ENCODE measurements around the gene C22orf42.
"Not testable (repeated sequence)": the region's sequence is repeated elsewhere in the genome, so short reads cannot be mapped to it uniquely, and the experiment has no call there.

C22orf42 gene

DNA sequence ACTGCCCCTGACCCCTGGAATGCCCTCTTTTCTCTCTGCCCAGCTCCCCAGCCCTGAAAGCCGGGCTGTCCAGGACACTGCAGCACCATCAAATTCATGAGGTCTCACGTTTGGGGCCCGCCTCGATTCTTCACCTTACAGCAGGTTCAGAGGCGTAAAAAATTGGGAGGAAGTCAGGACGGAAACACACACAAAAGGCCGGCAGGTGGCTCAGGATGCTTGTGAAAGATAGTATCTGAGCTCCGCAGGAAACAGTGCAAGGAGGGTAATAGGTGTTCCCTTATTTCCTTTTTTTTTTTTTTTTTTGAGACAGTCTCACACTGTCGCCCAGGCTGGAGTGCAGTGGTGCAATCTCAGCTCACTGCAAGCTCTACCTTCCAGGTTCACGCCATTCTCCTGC lies 41.6 kb upstream of the C22orf42 start:
- H3K36me3 Mint-ChIP-seq (ENCODE audit: low read depth), result no peaks in the 10 kb centered on the region

DNA sequence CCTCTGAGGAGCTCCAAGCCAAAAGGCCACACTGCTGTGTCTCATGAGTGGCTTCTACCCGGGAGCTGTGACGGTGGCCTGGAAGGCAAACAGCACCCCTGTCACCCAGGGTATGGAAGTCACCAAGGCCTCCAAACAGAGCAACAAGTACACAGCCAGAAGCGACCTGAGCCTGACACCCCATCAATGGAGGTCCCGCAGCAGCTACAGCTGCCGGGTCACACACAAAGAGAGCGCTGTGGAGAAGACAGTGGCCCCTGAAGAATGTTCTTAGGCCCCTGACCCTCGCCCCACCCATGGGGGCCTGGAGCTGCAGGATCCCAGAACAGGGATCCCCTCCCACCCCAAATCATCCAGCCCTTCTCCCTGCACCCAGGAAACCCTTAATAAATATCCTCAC lies 40.9 kb upstream of the C22orf42 start:
- peaks cover 28% of the 10 kb centered on the region for H3K4me1 Mint-ChIP-seq (ENCODE audit: low read depth)
- H3K4me3 Mint-ChIP-seq, result no peak overlapping the region
- no peak overlapping the region for H3K27ac Mint-ChIP-seq
- intact Hi-C loops (cut with micrococcal nuclease), result no loop called here
- peaks cover 59% of the 10 kb centered on the region for H3K27me3 Mint-ChIP-seq
- no peaks in the 10 kb centered on the region for H3K36me3 Mint-ChIP-seq (ENCODE audit: low read depth)
- H3K9me3 Mint-ChIP-seq, result no peaks in the 10 kb centered on the region

More for the DNA sequence above, 41.6 kb upstream of the C22orf42 start:
- H3K4me3 Mint-ChIP-seq, result no peak overlapping the region
- peaks cover 29% of the 10 kb centered on the region for H3K4me1 Mint-ChIP-seq (ENCODE audit: low read depth)
- no peak overlapping the region for H3K27ac Mint-ChIP-seq
- peaks cover 64% of the 10 kb centered on the region for H3K27me3 Mint-ChIP-seq
- intact Hi-C loops (cut with micrococcal nuclease), result no loop called here
- no peaks in the 10 kb centered on the region for H3K9me3 Mint-ChIP-seq

DNA sequence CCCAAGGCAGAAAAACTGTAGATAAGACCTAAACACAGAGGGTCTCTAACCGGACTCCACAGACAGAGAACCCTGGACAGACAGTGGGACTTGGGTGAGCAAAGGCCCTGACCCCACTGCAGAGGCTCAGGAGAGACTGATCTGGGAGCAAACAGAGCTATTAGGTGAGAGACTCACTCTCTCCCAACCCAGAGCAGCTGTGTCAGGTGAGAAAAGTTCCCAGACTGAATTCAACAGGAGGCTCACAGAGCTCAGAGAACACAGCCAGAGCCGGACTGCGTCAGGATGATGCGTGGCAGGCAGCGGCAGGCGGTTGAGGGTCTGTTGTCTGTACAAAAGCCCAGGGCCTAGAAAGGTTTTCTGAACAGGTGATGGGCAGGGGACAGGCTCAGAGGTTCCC lies 40.2 kb upstream of the C22orf42 start:
- H3K4me1 Mint-ChIP-seq (ENCODE audit: low read depth), result peaks cover 25% of the 10 kb centered on the region
- no peak overlapping the region for H3K4me3 Mint-ChIP-seq
- no peaks in the 10 kb centered on the region for H3K36me3 Mint-ChIP-seq (ENCODE audit: low read depth)

GRCh38 chr22:32197553-32198226 lies 38.6 kb upstream of the C22orf42 start:
- H3K36me3 Mint-ChIP-seq (ENCODE audit: low read depth); H3K4me3 Mint-ChIP-seq; H3K9me3 Mint-ChIP-seq; intact Hi-C loops (cut with micrococcal nuclease); H3K27ac Mint-ChIP-seq; H3K4me1 Mint-ChIP-seq (ENCODE audit: low read depth): not testable (repeated sequence)
- H3K27me3 Mint-ChIP-seq, result peaks cover 44% of the 10 kb centered on the region

More for the DNA sequence above, 40.2 kb upstream of the C22orf42 start:
- intact Hi-C loops (cut with micrococcal nuclease), result no loop called here
- H3K9me3 Mint-ChIP-seq, result no peaks in the 10 kb centered on the region
- peaks cover 54% of the 10 kb centered on the region for H3K27me3 Mint-ChIP-seq
- H3K27ac Mint-ChIP-seq, result no peak overlapping the region

DNA sequence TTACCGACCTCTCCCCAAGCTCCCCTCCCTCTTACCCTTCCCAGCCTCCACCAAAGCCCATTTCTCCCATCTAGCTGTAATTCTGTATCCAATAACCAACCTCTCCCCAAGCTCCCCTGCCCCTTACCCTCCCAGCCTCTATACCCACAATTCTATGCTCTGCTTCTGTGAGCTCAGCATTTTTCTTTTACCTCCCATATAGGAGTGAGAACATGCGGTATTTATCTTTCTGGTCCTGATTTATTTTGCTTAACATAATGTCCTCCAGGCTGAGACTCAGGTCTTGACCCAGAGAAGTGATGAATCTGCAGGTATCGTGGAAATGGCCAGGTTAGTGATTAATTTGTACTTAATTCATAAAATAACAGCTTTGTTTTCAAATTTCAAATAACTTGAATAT lies 36.8 kb upstream of the C22orf42 start:
- H3K27me3 Mint-ChIP-seq, result peaks cover 45% of the 10 kb centered on the region
- not testable (repeated sequence) for H3K4me3 Mint-ChIP-seq

GRCh38 chr22:32193346-32193745 lies 34.2 kb upstream of the C22orf42 start:
- H3K27ac Mint-ChIP-seq; H3K9me3 Mint-ChIP-seq; H3K36me3 Mint-ChIP-seq (ENCODE audit: low read depth); intact Hi-C loops (cut with micrococcal nuclease); H3K4me1 Mint-ChIP-seq (ENCODE audit: low read depth); H3K4me3 Mint-ChIP-seq: not testable (repeated sequence)
- peaks cover 40% of the 10 kb centered on the region for H3K27me3 Mint-ChIP-seq

More for the DNA sequence above, 36.8 kb upstream of the C22orf42 start:
- H3K27ac Mint-ChIP-seq; H3K4me1 Mint-ChIP-seq (ENCODE audit: low read depth); H3K36me3 Mint-ChIP-seq (ENCODE audit: low read depth); intact Hi-C loops (cut with micrococcal nuclease); H3K9me3 Mint-ChIP-seq: not testable (repeated sequence)

DNA sequence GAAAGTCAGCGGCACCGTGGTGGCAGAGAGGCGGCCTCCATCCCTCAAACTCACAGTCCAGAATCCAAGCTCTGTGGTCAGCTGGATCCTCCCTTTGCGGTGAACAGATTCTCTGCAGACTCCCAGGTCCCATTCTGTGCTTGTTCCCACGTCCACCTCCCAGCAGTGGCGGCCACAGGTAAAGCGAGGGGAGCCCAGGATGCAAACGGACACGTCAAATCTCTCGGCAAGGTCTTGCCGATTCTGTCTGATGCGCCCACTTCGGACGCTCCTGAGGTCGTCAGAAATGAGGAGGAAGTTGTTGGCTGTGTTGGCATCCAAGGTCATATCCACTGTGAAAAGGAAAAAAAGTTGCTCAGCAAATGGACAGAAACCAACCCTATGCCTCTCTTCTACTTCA lies 31.9 kb upstream of the C22orf42 start:
- intact Hi-C loops (cut with micrococcal nuclease); H3K27ac Mint-ChIP-seq; H3K4me1 Mint-ChIP-seq (ENCODE audit: low read depth); H3K4me3 Mint-ChIP-seq; H3K36me3 Mint-ChIP-seq (ENCODE audit: low read depth); H3K9me3 Mint-ChIP-seq: not testable (repeated sequence)
- H3K27me3 Mint-ChIP-seq, result peaks cover 38% of the 10 kb centered on the region

DNA sequence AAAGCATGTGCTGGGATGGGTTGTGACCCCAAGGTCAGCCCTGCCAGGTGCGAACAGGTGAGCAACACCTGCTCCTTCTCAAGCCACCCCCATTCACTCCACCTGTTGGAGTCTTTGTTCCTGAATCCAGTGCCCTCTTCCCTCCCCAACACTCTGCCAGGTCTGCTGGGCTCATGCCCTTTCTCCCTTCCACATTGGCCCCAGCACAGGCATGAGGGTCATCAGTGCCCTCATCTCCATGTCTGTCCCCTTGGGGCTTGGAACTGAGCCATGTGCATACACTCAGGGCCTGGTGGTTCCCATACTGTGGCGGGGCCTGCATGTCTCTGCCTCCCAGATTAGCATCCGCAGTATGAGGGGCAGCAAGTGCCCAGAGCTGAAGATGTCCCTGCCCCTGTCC lies 26.7 kb upstream of the C22orf42 start:
- intact Hi-C loops (cut with micrococcal nuclease), result no loop called here
- H3K4me1 Mint-ChIP-seq (ENCODE audit: low read depth), result no peaks in the 10 kb centered on the region
- no peak overlapping the region for H3K27ac Mint-ChIP-seq
- no peaks in the 10 kb centered on the region for H3K36me3 Mint-ChIP-seq (ENCODE audit: low read depth)
- H3K9me3 Mint-ChIP-seq, result no peaks in the 10 kb centered on the region
- peaks cover 23% of the 10 kb centered on the region for H3K27me3 Mint-ChIP-seq
- H3K4me3 Mint-ChIP-seq, result no peak overlapping the region

- intact Hi-C loops (cut with micrococcal nuclease), result no loop called here
- no peaks in the 10 kb centered on the region for H3K4me1 Mint-ChIP-seq (ENCODE audit: low read depth)
- peaks cover 22% of the 10 kb centered on the region for H3K27me3 Mint-ChIP-seq
- H3K27ac Mint-ChIP-seq, result no peak overlapping the region
- no peaks in the 10 kb centered on the region for H3K9me3 Mint-ChIP-seq
- no peak overlapping the region for H3K4me3 Mint-ChIP-seq
- H3K36me3 Mint-ChIP-seq (ENCODE audit: low read depth), result no peaks in the 10 kb centered on the region
Measured at GRCh38 chr22:32183625-32184024, 24.5 kb upstream of the C22orf42 start.

GRCh38 chr22:32181043-32181442 lies 21.9 kb upstream of the C22orf42 start:
- H3K27me3 Mint-ChIP-seq, result peaks cover 33% of the 10 kb centered on the region
- intact Hi-C loops (cut with micrococcal nuclease), result no loop called here
- H3K36me3 Mint-ChIP-seq (ENCODE audit: low read depth), result no peaks in the 10 kb centered on the region
- H3K27ac Mint-ChIP-seq, result no peak overlapping the region
- H3K9me3 Mint-ChIP-seq, result no peaks in the 10 kb centered on the region
- H3K4me1 Mint-ChIP-seq (ENCODE audit: low read depth), result no peaks in the 10 kb centered on the region
- H3K4me3 Mint-ChIP-seq, result no peak overlapping the region

DNA sequence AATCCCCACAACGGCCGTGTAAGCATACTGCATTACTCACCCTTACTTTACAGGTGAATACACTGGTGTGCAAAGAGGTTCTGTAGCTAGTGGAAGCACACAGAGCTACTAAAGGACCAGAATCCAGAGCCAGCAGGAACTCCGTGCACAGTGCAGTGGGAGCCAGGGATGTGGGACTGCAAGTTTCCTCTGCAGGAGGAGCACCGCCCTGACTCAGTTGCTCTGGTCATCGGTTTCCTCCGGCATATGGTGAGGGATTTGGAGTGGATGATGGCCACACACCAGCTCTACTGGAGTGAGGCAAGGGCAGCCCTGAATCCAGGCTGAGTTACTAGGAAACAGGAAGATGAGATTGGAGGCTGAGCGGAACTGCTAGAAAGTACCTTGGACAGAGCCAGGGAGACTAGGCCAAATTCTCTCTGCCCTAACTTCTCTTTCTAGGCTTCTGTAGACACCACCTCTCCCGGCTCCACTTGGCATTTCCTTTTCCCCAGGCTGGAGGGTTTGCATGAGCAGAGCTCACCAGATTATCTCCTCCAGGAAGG lies 18.2 kb upstream of the C22orf42 start:
- Mint-ChIP-seq H3K36me3 (ENCODE audit: low read depth) (no peaks in the 10 kb centered on the region), H3K4me3 (no peak overlapping the region), H3K9me3 (no peaks in the 10 kb centered on the region), H3K4me1 (ENCODE audit: low read depth) (no peaks in the 10 kb centered on the region), H3K27me3 (peaks cover 59% of the 10 kb centered on the region), H3K27ac (no peak overlapping the region)
- intact Hi-C loops (cut with micrococcal nuclease), result no loop called here

GRCh38 chr22:32175683-32176644 lies 16.9 kb upstream of the C22orf42 start:
- H3K9me3 Mint-ChIP-seq, result no peaks in the 10 kb centered on the region
- peak overlapping the region; percentile 51 for H3K4me3 Mint-ChIP-seq
- intact Hi-C loops (cut with micrococcal nuclease), result no loop called here
- H3K27ac Mint-ChIP-seq, result no peak overlapping the region
- no peaks in the 10 kb centered on the region for H3K4me1 Mint-ChIP-seq (ENCODE audit: low read depth)
- no peaks in the 10 kb centered on the region for H3K36me3 Mint-ChIP-seq (ENCODE audit: low read depth)
- peaks cover 63% of the 10 kb centered on the region for H3K27me3 Mint-ChIP-seq

GRCh38 chr22:32175115-32175514 lies 16.0 kb upstream of the C22orf42 start:
- no peaks in the 10 kb centered on the region for H3K36me3 Mint-ChIP-seq (ENCODE audit: low read depth)
- no peak overlapping the region for H3K27ac Mint-ChIP-seq
- no peaks in the 10 kb centered on the region for H3K9me3 Mint-ChIP-seq
- intact Hi-C loops (cut with micrococcal nuclease), result no loop called here
- H3K4me3 Mint-ChIP-seq, result no peak overlapping the region
- H3K4me1 Mint-ChIP-seq (ENCODE audit: low read depth), result no peaks in the 10 kb centered on the region
- peaks cover 63% of the 10 kb centered on the region for H3K27me3 Mint-ChIP-seq

GRCh38 chr22:32165681-32166080 lies 6.6 kb upstream of the C22orf42 start:
- intact Hi-C loops (cut with micrococcal nuclease), result no loop called here
- no peaks in the 10 kb centered on the region for H3K27me3 Mint-ChIP-seq
- H3K4me1 Mint-ChIP-seq (ENCODE audit: low read depth), result peaks cover 27% of the 10 kb centered on the region
- no peaks in the 10 kb centered on the region for H3K36me3 Mint-ChIP-seq (ENCODE audit: low read depth)
- H3K9me3 Mint-ChIP-seq, result no peaks in the 10 kb centered on the region
- no peak overlapping the region for H3K4me3 Mint-ChIP-seq
- no peak overlapping the region for H3K27ac Mint-ChIP-seq

Data from dendritic cell treated with granulocyte-macrophage colony-stimulating factor and Interleukin-4, amounts not matched to agents 40 ng/mL and 50 ng/mL, for 4 days (primary cell).